Pancreas (tissue), 10 donors: ENCODE results near the gene FN3KRP. TPM values are rescaled to one million over a fixed set of nuclear protein-coding genes. Genes with fewer than 3 reads are reported as not detected.

ENCODE experiments used
- ATAC-seq, 4 donors: fragments of 200-7000 bp; cut with Tn5 transposase; one replicate each; pipeline versions ENCODE4 v1.8.0 to v1.9.1; 2020; ENCODE audit warnings: mild to moderate bottlenecking in 4 of 4, moderate library complexity in 4 of 4
- DNase-seq, 6 donors: peaks; one replicate each; pipeline ENCODE4 v3.0.0-alpha.2; 2020
- FAIRE-seq: peaks from 2 replicates; lab custom pipeline; 2012; peaks lifted over from hg19 to GRCh38; lab: Jason Lieb, UNC
- H3K27ac ChIP-seq, 4 donors: fragments of 200-600 bp; sonication (generic); 1 replicate in 3 of 4; 2 replicates in 1 of 4; pipeline versions ENCODE4 v1.5.0 to v1.8.0; 2020
- H3K27me3 ChIP-seq, 4 donors: fragments of 200-600 bp; one replicate each; pipeline ENCODE4 v1.8.0; 2021
- H3K36me3 ChIP-seq, 3 donors: fragments of 200-600 bp; sonication (generic) in 1 of 3; one replicate each; pipeline versions ENCODE4 v1.5.0 to v1.8.0; 2020 to 2021
- H3K4me1 ChIP-seq, 3 donors: fragments of 200-600 bp; one replicate each; pipeline ENCODE4 v1.8.0; 2021
- H3K4me3 ChIP-seq, 4 donors: fragments of 200-600 bp; sonication (generic) in 2 of 4; one replicate each; pipeline versions ENCODE4 v1.5.0 to v1.8.0; 2020 to 2021
- H3K9me3 ChIP-seq, 4 donors: fragments of 200-600 bp; one replicate each; pipeline ENCODE4 v1.8.0; 2021
- WGBS, 2 donors: extraction: QIAGEN DNeasy Blood & Tissue Kit; methylation state at CpG; one replicate each; pipeline ENCODE4 v1.1.7; 2013; 5-methylcytosine and 5-hydroxymethylcytosine counted together
- intact Hi-C, 3 donors: fragments of 100-400 bp; cut with DNase I; formaldehyde crosslinking; loops; one replicate each; pipeline versions ENCODE4 v1.11.1 to v1.14.2; 2022
- polyA plus RNA-seq, 2 donors: library from polyadenylated mRNA; stranded (reverse); fragments of 200-250 nt; gene quantifications; one replicate each; pipeline ENCODE4 v1.2.3, GENCODE V29; 2013
- total RNA-seq, 6 donors: library from RNA; stranded (reverse); fragmentation: NEBNext Ultra II Directional in 4 of 6; extraction: Animal tissue kit (Norgen Biotek cat#: 25700) in 4 of 6; gene quantifications; one replicate each; pipeline versions ENCODE4 v1.2.1 to v1.2.4, GENCODE V29; 2021 to 2023
- TF ChIP-seq, protein P1 (sequence below), 4 donors: fragments of 200-600 bp; sonication (generic) in 3 of 4; IDR thresholded peaks; one replicate each; pipeline versions ENCODE4 v1.5.0 to v1.8.0; 2021; ENCODE audit warnings: antibody characterized with exemption in 4 of 4
- donor health status: healthy with polysubstance abuse.
- donor health status: DM: no; HTN: no; CAD: no; lungs with moderate emphysema.
- donor health status: DM: no; HTN: no; CAD: no.
- donor health status: control.
- donor health status: control.
- donor health status: Bipolar disorder and iron deficiency.
- donor health status: DM: yes; HTN: yes; CAD: no.
- donor health status: DM: no; HTN: no; CAD: no.
- donor health status: DM: no; HTN: no; CAD: no.
- donor health status: DM: yes; HTN: yes; CAD: no.

FN3KRP gene
- total and polyA plus RNA-seq, 8 donors = 9.3 to 23.1 (median 13.4) TPM

DNA sequence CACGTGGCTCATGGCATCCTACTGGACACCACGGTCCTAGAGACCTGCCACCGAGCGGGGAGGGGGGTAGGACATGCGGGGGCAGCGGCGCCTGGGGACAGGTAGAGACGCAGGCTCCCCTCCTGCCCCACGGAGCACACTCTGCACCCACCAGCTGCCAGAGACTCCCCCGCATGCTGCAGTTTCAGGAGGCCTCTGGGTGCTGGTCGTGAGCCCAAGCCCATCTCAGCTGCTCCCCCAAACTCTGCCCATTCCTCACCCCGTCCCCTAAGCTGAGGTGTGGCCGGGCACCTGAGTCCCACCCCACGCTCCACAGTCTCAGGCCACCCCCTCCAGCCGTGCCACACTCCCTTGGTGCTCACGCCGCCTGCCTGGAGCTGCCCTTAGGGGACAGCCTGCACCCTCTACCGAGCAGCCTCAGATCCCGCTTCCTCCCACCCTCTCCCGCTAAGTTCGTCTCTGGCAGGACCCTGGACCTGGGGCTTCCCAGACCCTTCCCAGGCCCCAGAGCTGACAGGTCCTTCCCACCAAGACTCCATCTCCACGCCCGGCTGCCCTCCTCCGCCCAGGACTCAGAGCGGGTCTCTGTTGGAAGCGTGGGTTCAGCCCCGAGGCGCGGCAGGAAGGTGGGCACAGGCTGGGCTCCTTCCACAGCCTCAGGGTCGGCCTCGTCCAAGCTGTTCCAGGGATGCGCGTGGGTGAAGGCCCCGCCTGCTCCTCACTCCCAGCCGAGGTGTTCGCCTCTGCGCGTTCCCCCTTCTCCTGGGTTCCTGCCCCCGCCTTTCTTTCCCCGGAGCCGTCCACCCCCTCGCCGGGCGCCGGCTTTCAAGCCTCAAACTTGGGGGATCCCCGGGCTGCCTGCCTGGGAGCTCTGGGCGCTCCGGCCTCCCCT, 19.3 kb upstream of the FN3KRP start:
- no peak for ATAC-seq
- Histone ChIP-seq H3K27me3 (no peaks in the 10 kb centered on the region), H3K4me3 (peak overlapping the region; percentile 65 to 80 (median 76)), H3K9me3 (no peaks in the 10 kb centered on the region), H3K27ac (no peak overlapping the region), H3K4me1 (peaks cover 0 to 8% (median 6%) of the 10 kb centered on the region in 3 donors), H3K36me3 (no peaks in the 10 kb centered on the region)
- 41 to 50% methylated on average over 38 to 48 of the region's 48 CpGs for WGBS, 2 donors
- DNase-seq = peak in 1 of 6 donors; percentile 74
- intact Hi-C loops = no loop called here
- FAIRE-seq = no peak
- TF ChIP-seq, protein P1, sequence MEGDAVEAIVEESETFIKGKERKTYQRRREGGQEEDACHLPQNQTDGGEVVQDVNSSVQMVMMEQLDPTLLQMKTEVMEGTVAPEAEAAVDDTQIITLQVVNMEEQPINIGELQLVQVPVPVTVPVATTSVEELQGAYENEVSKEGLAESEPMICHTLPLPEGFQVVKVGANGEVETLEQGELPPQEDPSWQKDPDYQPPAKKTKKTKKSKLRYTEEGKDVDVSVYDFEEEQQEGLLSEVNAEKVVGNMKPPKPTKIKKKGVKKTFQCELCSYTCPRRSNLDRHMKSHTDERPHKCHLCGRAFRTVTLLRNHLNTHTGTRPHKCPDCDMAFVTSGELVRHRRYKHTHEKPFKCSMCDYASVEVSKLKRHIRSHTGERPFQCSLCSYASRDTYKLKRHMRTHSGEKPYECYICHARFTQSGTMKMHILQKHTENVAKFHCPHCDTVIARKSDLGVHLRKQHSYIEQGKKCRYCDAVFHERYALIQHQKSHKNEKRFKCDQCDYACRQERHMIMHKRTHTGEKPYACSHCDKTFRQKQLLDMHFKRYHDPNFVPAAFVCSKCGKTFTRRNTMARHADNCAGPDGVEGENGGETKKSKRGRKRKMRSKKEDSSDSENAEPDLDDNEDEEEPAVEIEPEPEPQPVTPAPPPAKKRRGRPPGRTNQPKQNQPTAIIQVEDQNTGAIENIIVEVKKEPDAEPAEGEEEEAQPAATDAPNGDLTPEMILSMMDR (IDR thresholded peaks at IDR 0.05) = no peak

DNA sequence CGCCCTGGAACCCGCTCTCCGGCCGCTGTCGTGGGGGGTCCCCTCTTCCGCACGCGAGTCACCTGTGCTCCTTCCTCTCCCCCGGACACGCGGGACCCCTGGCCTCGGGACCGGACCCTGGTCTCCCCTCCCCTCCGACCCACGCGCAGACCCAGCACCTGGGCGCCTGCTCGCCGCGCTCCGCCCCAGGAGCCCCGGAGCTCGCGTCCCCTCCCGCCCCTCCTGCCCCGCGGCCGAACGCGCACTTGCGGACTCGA, 18.8 kb upstream of the FN3KRP start:
- intact Hi-C loops = no loop called here
- Histone ChIP-seq H3K4me1 (peaks cover 0 to 8% (median 6%) of the 10 kb centered on the region in 3 donors), H3K9me3 (no peaks in the 10 kb centered on the region), H3K27ac (no peak overlapping the region), H3K4me3 (peak overlapping the region; percentile 65 to 80 (median 76)), H3K27me3 (no peaks in the 10 kb centered on the region), H3K36me3 (no peaks in the 10 kb centered on the region)
- TF ChIP-seq, protein P1 (IDR thresholded peaks at IDR 0.05) = no peak
- WGBS, 2 donors = 1% methylated on average over 28 to 32 of the region's 32 CpGs
- ATAC-seq (no peak), FAIRE-seq (no peak), DNase-seq (peak in 1 of 6 donors; percentile 85)

DNA sequence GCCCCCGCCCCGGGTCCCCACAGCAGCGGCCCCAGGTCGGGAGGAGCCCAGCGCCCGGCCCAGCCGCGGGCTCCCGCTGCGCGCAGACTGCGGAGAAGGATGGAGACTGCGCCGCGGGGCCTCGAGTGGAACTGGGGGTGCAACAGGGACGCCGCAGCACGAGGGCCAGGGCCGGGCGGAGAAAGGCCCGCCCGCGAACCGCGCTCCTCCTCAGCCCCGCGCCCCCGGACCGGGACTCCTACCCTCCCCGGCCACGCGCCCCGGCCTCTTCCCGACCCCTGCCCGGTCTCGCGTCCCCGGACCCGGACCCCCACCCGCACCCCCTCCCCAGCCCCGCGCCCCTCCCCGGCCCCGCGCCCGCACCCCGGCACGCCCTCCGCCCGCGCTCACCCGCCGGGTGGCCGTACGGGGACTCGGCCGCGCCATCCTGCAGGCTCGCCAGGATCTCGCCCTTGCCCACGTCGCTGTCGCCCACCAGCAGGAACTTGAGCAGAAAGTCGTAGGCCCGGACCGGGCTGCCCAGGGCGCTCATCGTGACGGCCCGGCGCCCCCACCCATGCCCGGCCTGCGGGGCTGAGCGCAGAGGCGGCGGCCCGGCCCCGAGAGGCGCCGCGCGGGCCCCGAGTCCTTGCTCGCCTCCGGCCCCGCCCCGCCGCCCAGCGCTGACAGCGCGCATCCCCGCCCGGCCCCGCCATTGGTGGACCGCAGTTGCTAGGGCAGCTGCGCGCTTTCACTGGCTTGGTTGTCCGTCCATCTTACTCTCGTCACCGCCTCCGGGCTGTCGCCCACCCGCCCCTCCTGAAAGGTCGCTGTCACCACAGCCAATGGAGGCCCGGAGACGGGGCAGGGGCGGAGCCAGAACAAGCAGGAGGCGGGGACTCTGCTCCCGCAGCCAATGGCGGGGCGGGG, 18.2 kb upstream of the FN3KRP start, which contains the start of gene RAB40B:
Gene RAB40B, minus strand, starts transcription at position 634 of the 909 bp plus-strand sequence. Its CDS starts 102 bp downstream, at position 532.
- DNase-seq = peak; percentile 97 to 100 (median 99)
- H3K27ac ChIP-seq = peak within 1 kb of the TSS in 2 of 4 donors; percentile 52 to 64

DNA sequence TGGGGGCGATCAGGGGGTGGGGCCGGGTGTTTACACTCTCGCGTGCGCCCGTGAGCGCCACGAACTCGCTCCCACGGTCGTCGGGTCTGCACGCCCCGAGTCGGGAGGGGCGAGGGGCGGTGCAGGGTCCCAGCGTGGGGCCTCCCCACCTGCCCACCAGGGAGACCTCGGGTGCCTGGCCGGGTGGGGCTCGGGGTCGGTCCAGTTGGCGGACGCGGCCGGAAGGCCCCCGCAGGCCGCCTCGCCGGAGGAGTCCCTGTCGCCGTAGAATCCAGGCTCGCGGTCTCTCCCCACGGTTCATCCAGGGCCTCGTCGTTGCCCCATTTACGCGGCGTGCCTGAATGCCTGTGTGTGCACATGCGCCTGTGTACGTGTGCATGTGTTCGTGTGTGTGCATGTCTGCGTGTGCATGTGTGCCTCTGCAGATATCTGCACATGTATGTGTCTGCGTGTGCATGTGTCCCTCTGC, 17.5 kb upstream of the FN3KRP start:
- Histone ChIP-seq H3K36me3 (no peaks in the 10 kb centered on the region), H3K9me3 (no peaks in the 10 kb centered on the region), H3K4me1 (peaks cover 0 to 8% (median 6%) of the 10 kb centered on the region in 3 donors), H3K27ac (peak overlapping the region in 2 of 4 donors; percentile 52 to 64), H3K4me3 (peak overlapping the region; percentile 65 to 78 (median 73)), H3K27me3 (no peaks in the 10 kb centered on the region)
- FAIRE-seq (no peak), DNase-seq (no peak), ATAC-seq (peak in 2 of 4 donors; percentile 14 to 27)
- 3% methylated on average over 32 to 45 of the region's 45 CpGs for WGBS, 2 donors
- TF ChIP-seq, protein P1 (IDR thresholded peaks at IDR 0.05) = no peak
- intact Hi-C loops = no loop called here

More for the DNA sequence above, 18.2 kb upstream of the FN3KRP start, which contains the start of gene RAB40B:
- Histone ChIP-seq H3K36me3 (no peaks in the 10 kb centered on the region), H3K9me3 (no peaks in the 10 kb centered on the region), H3K4me3 (peak within 1 kb of the TSS; percentile 65 to 80 (median 78)), H3K27me3 (no peaks in the 10 kb centered on the region), H3K4me1 (peaks cover 0 to 8% (median 6%) of the 10 kb centered on the region in 3 donors)
- no peak for FAIRE-seq
- 1% methylated on average over 51 to 112 of the region's 112 CpGs for WGBS, 2 donors
- intact Hi-C loops = no loop called here
- peak; percentile 97 to 99 (median 98) for ATAC-seq
- TF ChIP-seq, protein P1 (IDR thresholded peaks at IDR 0.05) = no peak
